AG09319 (cell line): Measurements from ENCODE around the gene POLR3E.
"Not testable (repeated sequence)": the region's sequence is repeated elsewhere in the genome, so short reads cannot be mapped to it uniquely, and the experiment has no call there.

Experiments used
- DNase-seq: peaks from one replicate; pipeline ENCODE4 v3.0.0-alpha.2; 2010; ENCODE audit warnings: low read depth; ENCODE audit errors: extremely low read depth
- CTCF ChIP-seq: IDR thresholded peaks from 2 replicates; pipeline ENCODE4 v1.5.1; 2011; ENCODE audit warnings: low read depth, mild to moderate bottlenecking, inconsistent platforms, low read length, moderate library complexity

The POLR3E gene

GRCh38 chr16:22337849-22338635, 40.8 kb downstream of the POLR3E start:
- DNase-seq = no peak
- no peak for TF ChIP-seq CTCF

- DNase-seq = no peak
- TF ChIP-seq CTCF = no peak
Observed at GRCh38 chr16:22340945-22341344, 43.7 kb downstream of the POLR3E start.

GRCh38 chr16:22342082-22342481, 44.9 kb downstream of the POLR3E start:
- DNase-seq = no peak
- no peak for TF ChIP-seq CTCF

GRCh38 chr16:22346483-22346882, 49.3 kb downstream of the POLR3E start:
- no peak for DNase-seq

GRCh38 chr16:22347100-22347820, 50.1 kb downstream of the POLR3E start:
- TF ChIP-seq CTCF = no peak
- DNase-seq = no peak

More at GRCh38 chr16:22346483-22346882, 49.3 kb downstream of the POLR3E start:
- no peak for TF ChIP-seq CTCF

- DNase-seq = no peak
- TF ChIP-seq CTCF = no peak
Observed at GRCh38 chr16:22348291-22348690, 51.1 kb downstream of the POLR3E start.

- not testable (repeated sequence) for DNase-seq
Observed at GRCh38 chr16:22351017-22351416, 53.8 kb downstream of the POLR3E start.
